ENCODE results near the gene ZNRF3.
"Not testable (repeated sequence)": the region's sequence is repeated elsewhere in the genome, so short reads cannot be mapped to it uniquely, and the experiment has no call there.

The ZNRF3 gene

GRCh38 chr22:28883917-28884746, 760 bp downstream of the ZNRF3 start:
- no peak overlapping the region for H3K27ac ChIP-seq (ENCODE audit: low read length)
- peak overlapping the region; percentile 75; the same call in 1 of the 2 replicates for H2AFZ ChIP-seq (ENCODE audit: low read depth, low read length)
- no peaks in the 10 kb centered on the region for H3K9me3 ChIP-seq (ENCODE audit: insufficient read depth, low read length, severe bottlenecking)
- H4K20me1 ChIP-seq (ENCODE audit: insufficient read depth, low read length), result peaks cover 27% of the 10 kb centered on the region
- peak overlapping the region; percentile 38 for H3K9ac ChIP-seq (ENCODE audit: low read depth, low read length)
- DNase-seq (peak; percentile 32), ATAC-seq (ENCODE audit: insufficient read depth, low read depth) (peak; percentile 8; the same call in 2 of the 3 replicates)
- H3K4me3 ChIP-seq (ENCODE audit: low read depth in 1 of 2, low read length in 2 of 2), result peak overlapping the region in 1 of 2 experiments; percentile 64; a peak in 3 of 4 replicates
- no peaks in the 10 kb centered on the region for H3K79me2 ChIP-seq (ENCODE audit: insufficient read depth, low read length)
- H3K36me3 ChIP-seq (ENCODE audit: insufficient read depth, low read length), result no peaks in the 10 kb centered on the region
- TF ChIP-seq CTCF (IDR thresholded peaks at IDR 0.05; ENCODE audit: borderline replicate concordance, extremely low read depth, low read length, poor library complexity, severe bottlenecking) (no peak), EZH2 (IDR thresholded peaks at IDR 0.05; ENCODE audit: borderline replicate concordance, low read depth, low read length, severe bottlenecking) (peak; percentile 68)
- H3K27me3 ChIP-seq (ENCODE audit: insufficient read depth, low read length, poor library complexity), result peaks cover 13% of the 10 kb centered on the region
- peaks cover 20% of the 10 kb centered on the region for H3K4me1 ChIP-seq (ENCODE audit: insufficient read depth, low read length)
- H3K4me2 ChIP-seq (ENCODE audit: insufficient read depth, low read length), result peak overlapping the region; percentile 97

DNA sequence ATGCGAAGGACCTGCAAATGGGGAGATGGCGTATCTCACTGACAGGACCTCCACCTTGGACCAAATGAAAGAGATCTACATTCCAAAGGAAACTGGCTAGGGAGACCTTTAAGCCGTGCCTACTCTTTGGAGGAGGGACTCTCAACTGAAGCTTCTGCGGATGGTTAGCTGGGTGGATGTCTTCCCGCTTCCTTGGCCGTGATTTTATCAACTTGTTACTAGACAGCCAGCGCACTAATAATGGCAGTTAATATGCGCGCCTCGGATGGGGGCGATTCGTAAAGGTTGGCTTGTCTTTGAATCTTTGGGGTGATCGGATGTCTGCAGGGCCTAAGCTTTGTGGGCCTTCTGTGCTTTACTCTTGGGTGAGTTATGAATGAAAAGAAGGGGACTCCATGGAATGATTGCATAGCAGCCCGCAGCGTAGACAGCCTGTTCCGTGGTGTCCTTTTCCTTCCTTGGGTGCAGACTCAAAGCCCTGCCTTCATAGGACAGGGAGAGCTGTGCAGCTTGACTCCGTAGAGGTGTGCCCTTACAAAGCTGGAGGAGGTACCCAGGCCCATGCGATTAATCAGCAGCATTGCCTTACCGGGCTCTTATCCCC, 1.5 kb downstream of the ZNRF3 start:
- Histone ChIP-seq H3K4me1 (ENCODE audit: insufficient read depth, low read length) (peaks cover 20% of the 10 kb centered on the region), H3K79me2 (ENCODE audit: insufficient read depth, low read length) (peaks cover 2% of the 10 kb centered on the region; the same call in 1 of the 2 replicates), H2AFZ (ENCODE audit: low read depth, low read length) (no peak overlapping the region), H4K20me1 (ENCODE audit: insufficient read depth, low read length) (peaks cover 34% of the 10 kb centered on the region), H3K27ac (ENCODE audit: low read length) (no peak overlapping the region), H3K9me3 (ENCODE audit: insufficient read depth, low read length, severe bottlenecking) (no peaks in the 10 kb centered on the region), H3K36me3 (ENCODE audit: insufficient read depth, low read length) (no peaks in the 10 kb centered on the region), H3K4me3 (ENCODE audit: low read depth in 1 of 2, low read length in 2 of 2) (peak overlapping the region in 1 of 2 experiments; percentile 64; a peak in 3 of 4 replicates), H3K27me3 (ENCODE audit: insufficient read depth, low read length, poor library complexity) (peaks cover 13% of the 10 kb centered on the region), H3K4me2 (ENCODE audit: insufficient read depth, low read length) (peak overlapping the region; percentile 97), H3K9ac (ENCODE audit: low read depth, low read length) (peak overlapping the region; percentile 38; the same call in 1 of the 2 replicates)
- DNase-seq, result no peak
- no peak for TF ChIP-seq CTCF (IDR thresholded peaks at IDR 0.05; ENCODE audit: borderline replicate concordance, extremely low read depth, low read length, poor library complexity, severe bottlenecking)
- TF ChIP-seq EZH2 (IDR thresholded peaks at IDR 0.05; ENCODE audit: borderline replicate concordance, low read depth, low read length, severe bottlenecking), result no peak
- ATAC-seq (ENCODE audit: insufficient read depth, low read depth), result no peak

DNA sequence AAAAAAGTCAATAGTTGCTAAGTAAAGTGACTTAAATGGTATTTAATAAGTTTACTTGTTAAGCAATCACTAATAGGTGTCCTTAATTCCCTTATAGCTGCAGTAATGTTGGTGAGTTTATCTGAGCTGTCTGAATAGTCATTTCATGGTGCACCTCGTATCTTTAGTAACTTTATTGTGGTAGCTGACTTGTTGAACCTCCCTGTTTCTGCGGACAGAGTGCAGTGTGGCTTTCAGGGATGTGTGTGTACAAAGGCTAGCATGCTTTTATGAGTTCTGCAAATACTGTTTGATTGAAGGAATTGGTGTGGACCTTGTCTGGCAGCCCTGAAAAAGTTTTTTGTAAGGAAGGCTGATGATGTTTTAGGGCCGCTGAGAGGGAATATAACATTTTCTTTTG, 2.6 kb downstream of the ZNRF3 start:
- peaks cover 20% of the 10 kb centered on the region for H3K4me1 ChIP-seq (ENCODE audit: insufficient read depth, low read length)
- no peak overlapping the region for H3K9ac ChIP-seq (ENCODE audit: low read depth, low read length)
- H3K4me3 ChIP-seq (ENCODE audit: low read depth in 1 of 2, low read length in 2 of 2), result no peak overlapping the region
- DNase-seq, result no peak
- H3K36me3 ChIP-seq (ENCODE audit: insufficient read depth, low read length), result no peaks in the 10 kb centered on the region
- peaks cover 39% of the 10 kb centered on the region for H4K20me1 ChIP-seq (ENCODE audit: insufficient read depth, low read length)
- H3K79me2 ChIP-seq (ENCODE audit: insufficient read depth, low read length), result peaks cover 3% of the 10 kb centered on the region; the same call in 1 of the 2 replicates
- H3K27ac ChIP-seq (ENCODE audit: low read length), result no peak overlapping the region
- TF ChIP-seq CTCF (IDR thresholded peaks at IDR 0.05; ENCODE audit: borderline replicate concordance, extremely low read depth, low read length, poor library complexity, severe bottlenecking) (no peak), EZH2 (IDR thresholded peaks at IDR 0.05; ENCODE audit: borderline replicate concordance, low read depth, low read length, severe bottlenecking) (no peak)
- H3K4me2 ChIP-seq (ENCODE audit: insufficient read depth, low read length), result no peak overlapping the region
- no peak overlapping the region for H2AFZ ChIP-seq (ENCODE audit: low read depth, low read length)
- no peaks in the 10 kb centered on the region for H3K9me3 ChIP-seq (ENCODE audit: insufficient read depth, low read length, severe bottlenecking)
- H3K27me3 ChIP-seq (ENCODE audit: insufficient read depth, low read length, poor library complexity), result peaks cover 13% of the 10 kb centered on the region
- no peak for ATAC-seq (ENCODE audit: insufficient read depth, low read depth)

- ATAC-seq (ENCODE audit: insufficient read depth, low read depth); H2AFZ ChIP-seq (ENCODE audit: low read depth, low read length); H3K27ac ChIP-seq (ENCODE audit: low read length); H3K79me2 ChIP-seq (ENCODE audit: insufficient read depth, low read length); H3K9ac ChIP-seq (ENCODE audit: low read depth, low read length); H3K36me3 ChIP-seq (ENCODE audit: insufficient read depth, low read length); H3K9me3 ChIP-seq (ENCODE audit: insufficient read depth, low read length, severe bottlenecking); H3K4me3 ChIP-seq (ENCODE audit: low read depth in 1 of 2, low read length in 2 of 2); DNase-seq; H3K4me2 ChIP-seq (ENCODE audit: insufficient read depth, low read length): not testable (repeated sequence)
- H3K27me3 ChIP-seq (ENCODE audit: insufficient read depth, low read length, poor library complexity), result peaks cover 13% of the 10 kb centered on the region
- H4K20me1 ChIP-seq (ENCODE audit: insufficient read depth, low read length), result peaks cover 45% of the 10 kb centered on the region
- H3K4me1 ChIP-seq (ENCODE audit: insufficient read depth, low read length), result peaks cover 20% of the 10 kb centered on the region
Observed at GRCh38 chr22:28886679-28887078, 3.3 kb downstream of the ZNRF3 start.
